SU-DHL-6 (cell line): ENCODE measurements around the gene L3MBTL4.

Source experiments
- H2AFZ ChIP-seq: fragments of 200-600 bp; sonication (generic); 2 replicates; pipeline ENCODE4 v1.6.1; 2014; ENCODE audit warnings: low read depth, mild to moderate bottlenecking, moderate library complexity, mixed read lengths, antibody characterized with exemption, low read length; ENCODE audit not compliant: severe bottlenecking
- H3F3A ChIP-seq: fragments of 200-600 bp; shearing (Covaris generic); 2 replicates; pipeline ENCODE4 v1.6.0; 2016; ENCODE audit warnings: antibody characterized with exemption, mild to moderate bottlenecking; ENCODE audit not compliant: insufficient read depth
- H3K27ac ChIP-seq: fragments of 200-600 bp; sonication (generic); 2 replicates; pipeline ENCODE4 v1.5.1; 2016; ENCODE audit warnings: low read depth, mild to moderate bottlenecking, low read length, moderate library complexity, mixed read lengths
- H3K27me3 ChIP-seq: fragments of 200-600 bp; sonication (generic), shearing (Covaris generic); 2 replicates; pipeline ENCODE4 v1.6.0; 2014; ENCODE audit warnings: mild to moderate bottlenecking, low read length
- H3K36me3 ChIP-seq: fragments of 200-600 bp; sonication (generic); 2 replicates; pipeline ENCODE4 v1.6.1; 2014; ENCODE audit warnings: mild to moderate bottlenecking, low read length, mixed read lengths
- H3K4me2 ChIP-seq: fragments of 300-600, 200-600 bp; shearing (Covaris generic), sonication (generic); 2 replicates; pipeline ENCODE4 v1.6.0; 2014; ENCODE audit warnings: low read length, low read depth, mild to moderate bottlenecking; ENCODE audit not compliant: poor library complexity, severe bottlenecking
- H3K4me3 ChIP-seq: fragments of 200-600 bp; sonication (generic); 2 replicates; pipeline ENCODE4 v1.5.1; 2014; ENCODE audit warnings: antibody characterized with exemption, low read length, mild to moderate bottlenecking, mixed read lengths; ENCODE audit not compliant: insufficient read depth, poor library complexity, severe bottlenecking
- H3K79me2 ChIP-seq: fragments of 200-600 bp; sonication (generic); 2 replicates; pipeline ENCODE4 v1.6.1; 2014; ENCODE audit warnings: mild to moderate bottlenecking, low read length, moderate library complexity; ENCODE audit not compliant: insufficient read depth
- H3K9ac ChIP-seq: fragments of 200-600 bp; sonication (generic); 2 replicates; pipeline ENCODE4 v1.7.0; 2014; ENCODE audit warnings: mild to moderate bottlenecking, low read length
- H3K9me2 ChIP-seq: fragments of 200-600 bp; sonication (generic); replicated peaks from 2 replicates; pipeline ENCODE4 v1.6.1; 2014; ENCODE audit warnings: low read length; ENCODE audit not compliant: insufficient read depth
- H3K9me3 ChIP-seq: fragments of 200-600 bp; sonication (generic); 2 replicates; pipeline ENCODE4 v1.6.1; 2014; ENCODE audit warnings: low read length, mixed read lengths; ENCODE audit not compliant: insufficient read depth
- H4K20me1 ChIP-seq: fragments of 200-600 bp; sonication (generic); 2 replicates; pipeline ENCODE4 v1.6.1; 2014; ENCODE audit warnings: low read depth, mild to moderate bottlenecking, antibody characterized with exemption, low read length, moderate library complexity, mixed read lengths
- EZH2phosphoT487 ChIP-seq: fragments of 200-600 bp; sonication (generic), shearing (Covaris generic); conservative IDR thresholded peaks from 2 replicates; pipeline ENCODE4 v1.6.1; 2018; ENCODE audit warnings: mild to moderate bottlenecking, antibody characterized with exemption, low read length, moderate library complexity, mixed read lengths
- TF ChIP-seq, protein P1 (sequence below): fragments of 200-600 bp; sonication (generic); IDR thresholded peaks from one replicate; pipeline ENCODE4 v1.5.1; 2017; ENCODE audit warnings: antibody characterized with exemption, mild to moderate bottlenecking, low read length, moderate library complexity; ENCODE audit not compliant: insufficient read depth, poor library complexity, severe bottlenecking

The L3MBTL4 gene

GRCh38 chr18:6404834-6405233, 9.9 kb downstream of the L3MBTL4 start:
- Histone ChIP-seq H3K79me2 (no peaks in the 10 kb centered on the region), H3K9me2 (no peaks in the 10 kb centered on the region), H2AFZ (no peak overlapping the region), H3K36me3 (no peaks in the 10 kb centered on the region), H3F3A (no peaks in the 10 kb centered on the region), H3K4me2 (no peak overlapping the region), H4K20me1 (no peaks in the 10 kb centered on the region), H3K4me3 (no peak overlapping the region), H3K27me3 (no peaks in the 10 kb centered on the region), H3K9me3 (no peaks in the 10 kb centered on the region), H3K27ac (no peak overlapping the region), H3K9ac (no peak overlapping the region)
- no peak for TF ChIP-seq EZH2phosphoT487
- TF ChIP-seq, protein P1, sequence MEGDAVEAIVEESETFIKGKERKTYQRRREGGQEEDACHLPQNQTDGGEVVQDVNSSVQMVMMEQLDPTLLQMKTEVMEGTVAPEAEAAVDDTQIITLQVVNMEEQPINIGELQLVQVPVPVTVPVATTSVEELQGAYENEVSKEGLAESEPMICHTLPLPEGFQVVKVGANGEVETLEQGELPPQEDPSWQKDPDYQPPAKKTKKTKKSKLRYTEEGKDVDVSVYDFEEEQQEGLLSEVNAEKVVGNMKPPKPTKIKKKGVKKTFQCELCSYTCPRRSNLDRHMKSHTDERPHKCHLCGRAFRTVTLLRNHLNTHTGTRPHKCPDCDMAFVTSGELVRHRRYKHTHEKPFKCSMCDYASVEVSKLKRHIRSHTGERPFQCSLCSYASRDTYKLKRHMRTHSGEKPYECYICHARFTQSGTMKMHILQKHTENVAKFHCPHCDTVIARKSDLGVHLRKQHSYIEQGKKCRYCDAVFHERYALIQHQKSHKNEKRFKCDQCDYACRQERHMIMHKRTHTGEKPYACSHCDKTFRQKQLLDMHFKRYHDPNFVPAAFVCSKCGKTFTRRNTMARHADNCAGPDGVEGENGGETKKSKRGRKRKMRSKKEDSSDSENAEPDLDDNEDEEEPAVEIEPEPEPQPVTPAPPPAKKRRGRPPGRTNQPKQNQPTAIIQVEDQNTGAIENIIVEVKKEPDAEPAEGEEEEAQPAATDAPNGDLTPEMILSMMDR = no peak

DNA sequence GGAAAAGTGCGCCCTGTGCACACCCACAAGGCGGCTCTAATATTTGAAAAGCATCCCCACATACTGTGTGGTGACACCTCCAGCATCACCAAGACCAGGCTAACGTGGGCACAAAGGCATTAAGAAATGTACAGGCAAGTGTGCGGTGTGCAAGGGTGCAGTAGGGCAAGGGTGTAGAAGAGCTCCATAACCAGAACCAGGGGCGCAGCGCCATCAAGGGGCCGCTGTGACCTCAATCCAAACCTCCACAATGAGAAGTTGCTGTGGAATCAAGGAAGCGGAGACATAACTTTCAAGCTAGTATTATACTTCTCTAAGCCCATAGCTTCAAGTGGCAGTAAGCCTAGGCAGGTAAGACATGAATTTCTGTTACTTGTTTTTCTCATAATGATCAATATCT, 13.0 kb downstream of the L3MBTL4 start:
- no peak overlapping the region for H2AFZ ChIP-seq
- no peak overlapping the region for H3K9ac ChIP-seq
- H3F3A ChIP-seq = no peaks in the 10 kb centered on the region
- no peaks in the 10 kb centered on the region for H3K36me3 ChIP-seq
- no peak overlapping the region for H3K4me3 ChIP-seq
- no peak overlapping the region for H3K4me2 ChIP-seq
- no peaks in the 10 kb centered on the region for H3K9me3 ChIP-seq
- no peaks in the 10 kb centered on the region for H3K9me2 ChIP-seq
- no peaks in the 10 kb centered on the region for H3K79me2 ChIP-seq
- H3K27me3 ChIP-seq = no peaks in the 10 kb centered on the region
- no peaks in the 10 kb centered on the region for H4K20me1 ChIP-seq
- TF ChIP-seq, protein P1 = no peak
- no peak for TF ChIP-seq EZH2phosphoT487
- H3K27ac ChIP-seq = no peak overlapping the region

DNA sequence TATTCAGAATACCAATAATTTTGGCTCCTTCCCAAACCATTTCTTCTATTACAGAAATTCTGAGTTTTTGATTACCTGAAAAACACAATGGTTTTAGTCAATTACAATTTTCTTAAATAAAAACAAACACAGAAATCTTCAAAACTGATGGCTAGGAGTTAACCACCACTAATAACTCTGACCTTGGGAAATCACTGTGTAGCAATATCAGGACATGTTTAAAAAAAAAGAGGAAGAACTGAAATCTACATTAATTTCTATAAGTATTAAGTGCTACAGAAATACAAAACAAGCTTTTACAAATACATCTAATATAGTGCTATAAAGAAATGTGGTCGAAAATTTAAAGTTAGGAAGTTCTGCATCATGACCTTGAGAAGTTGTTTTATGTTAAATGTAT, 14.9 kb downstream of the L3MBTL4 start:
- Histone ChIP-seq H4K20me1 (no peaks in the 10 kb centered on the region), H3K9ac (no peak overlapping the region), H3K27me3 (no peaks in the 10 kb centered on the region), H3K4me3 (no peak overlapping the region), H3K4me2 (no peak overlapping the region), H3K27ac (no peak overlapping the region), H3K9me2 (no peaks in the 10 kb centered on the region), H3F3A (no peaks in the 10 kb centered on the region), H3K36me3 (no peaks in the 10 kb centered on the region), H3K9me3 (no peaks in the 10 kb centered on the region), H2AFZ (no peak overlapping the region), H3K79me2 (no peaks in the 10 kb centered on the region)
- TF ChIP-seq EZH2phosphoT487 = no peak
- TF ChIP-seq, protein P1 = no peak
